ENCODE results near the gene RNF123.

DNA sequence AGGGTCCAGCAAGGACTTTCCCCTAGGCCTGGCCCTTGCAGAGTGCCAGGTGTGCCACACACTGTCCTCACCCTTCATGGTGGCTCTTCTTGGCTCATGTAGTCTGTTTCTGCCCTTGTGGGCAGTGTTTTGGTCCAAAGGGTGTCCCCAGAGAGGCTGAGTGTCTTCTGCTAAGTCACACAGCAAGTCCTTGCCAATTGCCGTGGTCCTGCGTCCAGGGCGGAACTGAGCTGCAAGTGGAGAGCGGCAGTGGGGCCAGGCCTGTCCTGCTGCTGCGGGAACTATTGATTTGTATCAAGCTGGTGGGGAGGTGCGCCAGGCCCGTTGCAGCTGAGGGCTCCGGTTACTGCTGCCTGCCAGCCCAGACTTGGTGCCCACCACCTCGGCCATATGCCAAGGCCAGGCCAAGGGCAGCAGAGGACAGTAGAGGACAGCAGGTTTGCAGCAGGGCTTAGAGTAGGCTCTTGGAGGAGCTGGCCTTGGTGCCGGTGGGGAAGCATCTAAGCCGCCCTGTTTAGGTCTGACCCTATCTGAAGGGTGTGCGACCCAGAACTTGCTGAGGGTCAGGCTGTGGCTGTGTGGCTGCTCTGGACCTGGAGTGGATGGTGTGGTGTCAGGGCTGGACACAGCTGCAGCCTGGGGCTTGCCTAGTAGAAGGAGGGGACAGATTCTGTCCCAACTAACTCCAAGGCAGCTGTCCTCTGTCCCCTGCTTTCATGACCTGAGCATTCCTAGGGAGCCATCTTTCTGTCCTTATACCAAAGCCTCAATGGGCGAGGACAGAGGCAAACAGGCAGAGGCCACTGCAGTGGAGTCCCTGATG is 25.6 kb downstream of the RNF123 start:
- TF ChIP-seq EZH2 (IDR thresholded peaks at IDR 0.05; ENCODE audit: low read depth): no peak
- TF ChIP-seq, protein P1, sequence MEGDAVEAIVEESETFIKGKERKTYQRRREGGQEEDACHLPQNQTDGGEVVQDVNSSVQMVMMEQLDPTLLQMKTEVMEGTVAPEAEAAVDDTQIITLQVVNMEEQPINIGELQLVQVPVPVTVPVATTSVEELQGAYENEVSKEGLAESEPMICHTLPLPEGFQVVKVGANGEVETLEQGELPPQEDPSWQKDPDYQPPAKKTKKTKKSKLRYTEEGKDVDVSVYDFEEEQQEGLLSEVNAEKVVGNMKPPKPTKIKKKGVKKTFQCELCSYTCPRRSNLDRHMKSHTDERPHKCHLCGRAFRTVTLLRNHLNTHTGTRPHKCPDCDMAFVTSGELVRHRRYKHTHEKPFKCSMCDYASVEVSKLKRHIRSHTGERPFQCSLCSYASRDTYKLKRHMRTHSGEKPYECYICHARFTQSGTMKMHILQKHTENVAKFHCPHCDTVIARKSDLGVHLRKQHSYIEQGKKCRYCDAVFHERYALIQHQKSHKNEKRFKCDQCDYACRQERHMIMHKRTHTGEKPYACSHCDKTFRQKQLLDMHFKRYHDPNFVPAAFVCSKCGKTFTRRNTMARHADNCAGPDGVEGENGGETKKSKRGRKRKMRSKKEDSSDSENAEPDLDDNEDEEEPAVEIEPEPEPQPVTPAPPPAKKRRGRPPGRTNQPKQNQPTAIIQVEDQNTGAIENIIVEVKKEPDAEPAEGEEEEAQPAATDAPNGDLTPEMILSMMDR (conservative IDR thresholded peaks at IDR 0.05): no peak
